ENCODE results near the gene TOR4A. TPM values are rescaled to one million over a fixed set of nuclear protein-coding genes. Genes with fewer than 3 reads are reported as not detected.

TOR4A gene
- total and polyA plus RNA-seq, 2 donors (not counting 1 experiment from before 2014, with no cell fraction given): 8.3 to 15.3 TPM

- TF ChIP-seq EZH2 (IDR thresholded peaks at IDR 0.05; ENCODE audit: borderline replicate concordance, insufficient read depth, low read depth, low read length, poor library complexity, severe bottlenecking): no peak
- TF ChIP-seq, protein P1, sequence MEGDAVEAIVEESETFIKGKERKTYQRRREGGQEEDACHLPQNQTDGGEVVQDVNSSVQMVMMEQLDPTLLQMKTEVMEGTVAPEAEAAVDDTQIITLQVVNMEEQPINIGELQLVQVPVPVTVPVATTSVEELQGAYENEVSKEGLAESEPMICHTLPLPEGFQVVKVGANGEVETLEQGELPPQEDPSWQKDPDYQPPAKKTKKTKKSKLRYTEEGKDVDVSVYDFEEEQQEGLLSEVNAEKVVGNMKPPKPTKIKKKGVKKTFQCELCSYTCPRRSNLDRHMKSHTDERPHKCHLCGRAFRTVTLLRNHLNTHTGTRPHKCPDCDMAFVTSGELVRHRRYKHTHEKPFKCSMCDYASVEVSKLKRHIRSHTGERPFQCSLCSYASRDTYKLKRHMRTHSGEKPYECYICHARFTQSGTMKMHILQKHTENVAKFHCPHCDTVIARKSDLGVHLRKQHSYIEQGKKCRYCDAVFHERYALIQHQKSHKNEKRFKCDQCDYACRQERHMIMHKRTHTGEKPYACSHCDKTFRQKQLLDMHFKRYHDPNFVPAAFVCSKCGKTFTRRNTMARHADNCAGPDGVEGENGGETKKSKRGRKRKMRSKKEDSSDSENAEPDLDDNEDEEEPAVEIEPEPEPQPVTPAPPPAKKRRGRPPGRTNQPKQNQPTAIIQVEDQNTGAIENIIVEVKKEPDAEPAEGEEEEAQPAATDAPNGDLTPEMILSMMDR (IDR thresholded peaks at IDR 0.05): no peak
- intact Hi-C loops (cut with micrococcal nuclease): no loop called here
- H4K20me1 ChIP-seq (ENCODE audit: control insufficient read depth, insufficient read depth, low read length, poor library complexity, severe bottlenecking): peaks cover 10% of the 10 kb centered on the region
- no peak overlapping the region for H3K9ac ChIP-seq (ENCODE audit: low read length)
- peaks cover 39% of the 10 kb centered on the region for H3K4me1 Mint-ChIP-seq
- H3K27me3 Mint-ChIP-seq: no peaks in the 10 kb centered on the region
- ATAC-seq (ENCODE audit: low read depth) (no peak), DNase-seq (no peak)
- no peak overlapping the region for H2AFZ ChIP-seq (ENCODE audit: insufficient read depth, low read depth, low read length, poor library complexity, severe bottlenecking)
- POLR2A ChIA-PET: no interaction called here
- H3K27me3 ChIP-seq (replicated peaks in 1 of 4; ENCODE audit: control extremely low read depth in 1 of 4, control insufficient read depth in 3 of 4, insufficient read depth in 4 of 4, low read length in 3 of 4): no peaks in the 10 kb centered on the region
- CTCF ChIA-PET: interaction anchor here (0.9 kb wide), 1 partner anchor 14 kb away, joined by 4 read pairs; no protein-coding TSS in a partner anchor
- no peaks in the 10 kb centered on the region for H3K9me3 Mint-ChIP-seq (ENCODE audit: insufficient read depth)
- peaks cover 0 to 10% of the 10 kb centered on the region in 2 experiments for H3K36me3 ChIP-seq (replicated peaks in 1 of 2; ENCODE audit: control extremely low read depth in 1 of 2, control insufficient read depth in 1 of 2, extremely low read depth in 1 of 2, insufficient read depth in 2 of 2, low read length in 1 of 2)
- peaks cover 40% of the 10 kb centered on the region for H3K79me2 ChIP-seq (ENCODE audit: control insufficient read depth, insufficient read depth, low read length)
- H3K4me3 ChIP-seq (ENCODE audit: control extremely low read depth in 1 of 5, extremely low read depth in 1 of 5, insufficient read depth in 1 of 5, low read depth in 2 of 5, low read length in 4 of 5): no peak overlapping the region
- H3K27ac ChIP-seq (ENCODE audit: low read length in 2 of 2): peak overlapping the region in 1 of 2 donors; percentile 79
- 88% methylated on average over 10 of the region's 10 CpGs for WGBS (ENCODE audit: insufficient coverage)
- H3K4me2 ChIP-seq (replicated peaks; ENCODE audit: low read depth, low read length, poor library complexity, severe bottlenecking): peak overlapping the region; percentile 100
- peak overlapping the region; percentile 90 for H3K27ac Mint-ChIP-seq
- H3K9me3 ChIP-seq (ENCODE audit: control extremely low read depth in 1 of 3, control insufficient read depth in 2 of 3, insufficient read depth in 1 of 3, low read length in 2 of 3): no peaks in the 10 kb centered on the region
- H3K4me3 Mint-ChIP-seq: peak overlapping the region; percentile 71
- peaks cover 30 to 60% of the 10 kb centered on the region in 2 donors for H3K4me1 ChIP-seq (ENCODE audit: control insufficient read depth in 2 of 2, insufficient read depth in 2 of 2, low read length in 2 of 2)
These were observed 2.3 kb upstream of the TOR4A start for GRCh38 chr9:137275203-137275587.

DNA sequence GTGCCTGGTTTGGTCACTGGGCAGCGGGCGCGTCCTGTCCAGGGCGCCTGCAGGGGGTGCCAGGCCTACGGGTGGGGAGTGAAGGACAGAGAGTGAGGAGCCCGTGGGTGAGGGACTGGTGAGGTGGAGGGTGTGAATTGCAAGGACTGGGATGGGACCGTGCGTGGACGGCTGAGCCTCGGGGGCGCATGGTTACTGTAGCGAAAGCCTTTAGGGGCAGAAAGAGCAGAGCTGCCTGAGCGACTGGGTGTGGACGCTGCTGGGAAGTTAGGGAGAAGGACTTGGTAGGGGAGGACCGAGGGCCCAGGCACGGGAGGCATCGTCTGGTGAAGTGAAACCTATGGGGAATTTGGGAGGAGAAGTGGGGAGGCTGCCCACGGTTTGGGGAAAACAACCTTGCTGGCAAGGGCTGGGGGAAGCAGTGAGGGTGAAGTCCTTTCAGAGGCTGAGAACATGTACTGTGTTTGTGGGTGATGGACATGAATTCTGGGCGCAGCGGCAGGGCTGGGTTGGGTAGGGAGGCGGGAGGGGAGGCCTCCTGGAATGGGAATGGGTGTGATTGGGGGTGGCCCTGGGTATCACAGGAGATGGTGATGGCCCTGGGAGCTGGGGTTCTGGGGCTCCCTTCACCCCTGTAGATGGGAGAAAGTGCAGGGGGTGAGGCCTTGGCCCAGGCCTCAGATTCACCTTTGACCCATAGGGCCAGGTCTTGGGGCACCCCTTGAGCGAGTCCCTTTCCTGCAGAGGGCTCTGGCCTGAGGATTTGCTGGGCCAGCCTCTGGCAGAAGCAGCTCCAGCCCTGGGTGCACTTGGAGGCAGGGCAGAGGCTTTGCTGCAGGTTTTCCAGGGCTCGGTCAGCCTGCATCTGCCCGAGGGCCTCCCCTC lies 1.7 kb upstream of the TOR4A start:
- peaks cover 0 to 14% of the 10 kb centered on the region in 2 experiments for H3K36me3 ChIP-seq (replicated peaks in 1 of 2; ENCODE audit: control extremely low read depth in 1 of 2, control insufficient read depth in 1 of 2, extremely low read depth in 1 of 2, insufficient read depth in 2 of 2, low read length in 1 of 2)
- 79% methylated on average over 24 of the region's 24 CpGs for WGBS (ENCODE audit: insufficient coverage)
- no peak for TF ChIP-seq EZH2 (IDR thresholded peaks at IDR 0.05; ENCODE audit: borderline replicate concordance, insufficient read depth, low read depth, low read length, poor library complexity, severe bottlenecking)
- TF ChIP-seq, protein P1 (IDR thresholded peaks at IDR 0.05): no peak
- H3K4me3 Mint-ChIP-seq: peak overlapping the region; percentile 71
- H3K4me1 Mint-ChIP-seq: peaks cover 42% of the 10 kb centered on the region
- no peak for ATAC-seq (ENCODE audit: low read depth)
- H3K4me1 ChIP-seq (ENCODE audit: control insufficient read depth in 2 of 2, insufficient read depth in 2 of 2, low read length in 2 of 2): peaks cover 30 to 61% of the 10 kb centered on the region in 2 donors
- no peaks in the 10 kb centered on the region for H3K27me3 Mint-ChIP-seq
- H3K27ac ChIP-seq (ENCODE audit: low read length in 2 of 2): peak overlapping the region; percentile 76 to 79
- peak overlapping the region; percentile 90 for H3K27ac Mint-ChIP-seq
- H4K20me1 ChIP-seq (ENCODE audit: control insufficient read depth, insufficient read depth, low read length, poor library complexity, severe bottlenecking): peaks cover 16% of the 10 kb centered on the region
- peak; percentile 12 for DNase-seq
- intact Hi-C loops (cut with micrococcal nuclease): loop anchor here (1.0 kb wide), 1 partner anchor 44 kb away; no protein-coding TSS in a partner anchor
- POLR2A ChIA-PET: no interaction called here
- H3K4me3 ChIP-seq (ENCODE audit: control extremely low read depth in 1 of 5, extremely low read depth in 1 of 5, insufficient read depth in 1 of 5, low read depth in 2 of 5, low read length in 4 of 5): no peak overlapping the region
- H3K27me3 ChIP-seq (replicated peaks in 1 of 4; ENCODE audit: control extremely low read depth in 1 of 4, control insufficient read depth in 3 of 4, insufficient read depth in 4 of 4, low read length in 3 of 4): no peaks in the 10 kb centered on the region
- no peaks in the 10 kb centered on the region for H3K9me3 Mint-ChIP-seq (ENCODE audit: insufficient read depth)
- CTCF ChIA-PET: interaction anchor here (1.0 to 1.9 kb wide), 3 partner anchors 11 to 39 kb away, joined by 3 to 7 read pairs (median 3); no protein-coding TSS in a partner anchor
- no peaks in the 10 kb centered on the region for H3K9me3 ChIP-seq (ENCODE audit: control extremely low read depth in 1 of 3, control insufficient read depth in 2 of 3, insufficient read depth in 1 of 3, low read length in 2 of 3)
- H3K4me2 ChIP-seq (replicated peaks; ENCODE audit: low read depth, low read length, poor library complexity, severe bottlenecking): peak overlapping the region; percentile 100
- H3K79me2 ChIP-seq (ENCODE audit: control insufficient read depth, insufficient read depth, low read length): peaks cover 42% of the 10 kb centered on the region
- H3K9ac ChIP-seq (ENCODE audit: low read length): no peak overlapping the region
- no peak overlapping the region for H2AFZ ChIP-seq (ENCODE audit: insufficient read depth, low read depth, low read length, poor library complexity, severe bottlenecking)

All from B cell (primary cell).